ENCODE results near the gene TP53BP1. TPM values are rescaled to one million over a fixed set of nuclear protein-coding genes. Genes with fewer than 3 reads are reported as not detected.
"Not testable (repeated sequence)": the region's sequence is repeated elsewhere in the genome, so short reads cannot be mapped to it uniquely, and the experiment has no call there.

TP53BP1 gene
- total and polyA plus RNA-seq, 2 experiments from 2014 or later = 20.1 to 46.4 TPM

DNA sequence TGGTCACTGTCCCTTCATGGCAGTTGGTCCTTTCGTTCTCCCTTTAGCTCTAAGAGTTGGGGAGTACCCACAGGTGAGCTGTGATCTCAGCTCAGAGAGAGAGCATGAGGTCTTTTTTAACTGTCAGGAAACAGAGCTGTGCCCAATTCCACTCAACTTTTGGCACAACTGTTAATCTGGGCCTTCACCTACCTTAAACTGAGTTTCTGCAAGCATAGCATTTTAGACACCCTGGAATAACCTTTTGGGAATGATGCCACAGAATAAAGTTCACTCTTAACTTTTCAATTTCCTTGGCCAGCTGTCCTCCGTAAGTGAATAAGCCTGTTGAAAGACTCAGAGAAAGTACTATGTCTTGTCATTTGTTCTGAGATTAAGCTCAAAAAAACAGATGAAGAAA is 86.1 kb downstream of the TP53BP1 start:
- H3K36me3 ChIP-seq (ENCODE audit: low read depth) = peaks cover 59% of the 10 kb centered on the region
- H3F3A ChIP-seq (ENCODE audit: insufficient read depth) = peaks cover 19% of the 10 kb centered on the region
- peaks cover 11% of the 10 kb centered on the region for H3K4me1 ChIP-seq (ENCODE audit: insufficient read depth)
- H3K79me2 ChIP-seq (ENCODE audit: insufficient read depth) = no peaks in the 10 kb centered on the region
- no peaks in the 10 kb centered on the region for H3K27me3 ChIP-seq (replicated peaks; ENCODE audit: insufficient read depth)
- no peak overlapping the region for H3K4me3 ChIP-seq
- H3K9ac ChIP-seq = no peak overlapping the region
- 94 to 95% methylated on average over 2 of the region's 2 CpGs for WGBS, 2 experiments (ENCODE audit: low coverage in 1 of 2, low lambda C conversion rate in 2 of 2, missing lambda C conversion rate in 2 of 2)
- no peak for TF ChIP-seq EZH2phosphoT487 (IDR thresholded peaks at IDR 0.05; ENCODE audit: insufficient read depth, low read depth)
- TF ChIP-seq EZH2 (IDR thresholded peaks at IDR 0.05; ENCODE audit: insufficient read depth, poor library complexity, severe bottlenecking) = no peak
- H2AFZ ChIP-seq = no peak overlapping the region
- no peaks in the 10 kb centered on the region for H3K9me2 ChIP-seq (ENCODE audit: insufficient read depth)
- in situ Hi-C loops (cut with MboI) = no loop called here
- no peak overlapping the region for H3K4me2 ChIP-seq (ENCODE audit: unreplicated experiment)
- H3K27ac ChIP-seq = no peak overlapping the region
- no peaks in the 10 kb centered on the region for H3K9me3 ChIP-seq (ENCODE audit: low read depth)
- no peaks in the 10 kb centered on the region for H4K20me1 ChIP-seq (ENCODE audit: insufficient read depth)
- no peak for DNase-seq

DNA sequence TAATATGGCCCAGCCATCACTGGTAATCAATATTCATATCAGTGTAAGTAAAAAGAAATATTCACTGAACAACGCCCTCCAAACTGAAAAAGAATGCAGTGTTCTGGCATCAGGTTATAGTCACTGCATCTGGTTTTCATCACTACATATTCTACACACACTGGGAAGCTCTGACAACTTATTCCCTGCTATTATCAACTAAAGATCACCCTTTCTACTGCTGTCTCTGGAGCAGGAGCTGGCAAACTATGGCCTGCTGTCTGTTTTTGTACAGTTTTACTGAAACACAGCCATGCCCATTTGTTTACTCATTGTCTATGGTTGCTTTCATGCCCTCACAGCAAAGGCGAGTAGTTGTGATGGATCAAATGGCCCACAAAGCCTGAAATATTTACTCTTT is 86.8 kb downstream of the TP53BP1 start:
- Histone ChIP-seq H4K20me1 (ENCODE audit: insufficient read depth) (no peaks in the 10 kb centered on the region), H3F3A (ENCODE audit: insufficient read depth) (peaks cover 19% of the 10 kb centered on the region), H3K4me3 (no peak overlapping the region), H3K27ac (no peak overlapping the region), H3K4me2 (ENCODE audit: unreplicated experiment) (no peak overlapping the region), H3K9me2 (ENCODE audit: insufficient read depth) (no peaks in the 10 kb centered on the region), H3K36me3 (ENCODE audit: low read depth) (peaks cover 62% of the 10 kb centered on the region), H3K9me3 (ENCODE audit: low read depth) (no peaks in the 10 kb centered on the region), H3K4me1 (ENCODE audit: insufficient read depth) (peaks cover 7% of the 10 kb centered on the region), H3K79me2 (ENCODE audit: insufficient read depth) (no peaks in the 10 kb centered on the region), H3K9ac (no peak overlapping the region), H2AFZ (no peak overlapping the region), H3K27me3 (replicated peaks; ENCODE audit: insufficient read depth) (no peaks in the 10 kb centered on the region)
- DNase-seq = peak; percentile 17
- TF ChIP-seq EZH2 (IDR thresholded peaks at IDR 0.05; ENCODE audit: insufficient read depth, poor library complexity, severe bottlenecking) (no peak), EZH2phosphoT487 (IDR thresholded peaks at IDR 0.05; ENCODE audit: insufficient read depth, low read depth) (no peak)
- in situ Hi-C loops (cut with MboI) = no loop called here
- 22 to 25% methylated on average over 2 of the region's 2 CpGs for WGBS, 2 experiments (ENCODE audit: low coverage in 1 of 2, low lambda C conversion rate in 2 of 2, missing lambda C conversion rate in 2 of 2)

DNA sequence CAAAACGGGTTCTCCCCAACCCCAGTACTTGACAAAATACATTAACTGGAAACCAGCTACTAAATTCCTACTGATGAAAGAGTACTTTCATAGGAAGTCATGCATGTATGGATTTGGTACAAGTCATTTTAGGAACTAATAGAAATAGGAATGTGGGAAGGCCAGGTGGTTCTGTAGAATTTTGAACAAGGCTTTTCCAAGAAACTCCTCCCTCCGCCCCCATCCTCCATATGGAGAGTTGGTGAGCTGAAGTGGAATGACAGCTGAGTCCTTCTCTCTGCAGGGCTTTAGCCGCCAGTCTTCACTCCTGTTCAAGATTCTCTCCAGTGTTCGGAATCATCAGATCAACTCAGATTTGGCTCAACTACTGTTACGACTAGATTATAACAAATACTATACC is 88.8 kb downstream of the TP53BP1 start:
- no peaks in the 10 kb centered on the region for H3K27me3 ChIP-seq (replicated peaks; ENCODE audit: insufficient read depth)
- no peak overlapping the region for H3K4me2 ChIP-seq (ENCODE audit: unreplicated experiment)
- H3K9ac ChIP-seq = no peak overlapping the region
- peaks cover 51% of the 10 kb centered on the region for H3K36me3 ChIP-seq (ENCODE audit: low read depth)
- H3K27ac ChIP-seq = no peak overlapping the region
- 86 to 88% methylated on average over 5 of the region's 5 CpGs for WGBS, 2 experiments (ENCODE audit: low coverage in 1 of 2, low lambda C conversion rate in 2 of 2, missing lambda C conversion rate in 2 of 2)
- H3K9me2 ChIP-seq (ENCODE audit: insufficient read depth) = no peaks in the 10 kb centered on the region
- TF ChIP-seq EZH2phosphoT487 (IDR thresholded peaks at IDR 0.05; ENCODE audit: insufficient read depth, low read depth) (no peak), EZH2 (IDR thresholded peaks at IDR 0.05; ENCODE audit: insufficient read depth, poor library complexity, severe bottlenecking) (no peak)
- no peak for DNase-seq
- H3F3A ChIP-seq (ENCODE audit: insufficient read depth) = peaks cover 13% of the 10 kb centered on the region
- no peak overlapping the region for H2AFZ ChIP-seq
- no peaks in the 10 kb centered on the region for H3K4me1 ChIP-seq (ENCODE audit: insufficient read depth)
- H4K20me1 ChIP-seq (ENCODE audit: insufficient read depth) = no peaks in the 10 kb centered on the region
- in situ Hi-C loops (cut with MboI) = no loop called here
- no peaks in the 10 kb centered on the region for H3K79me2 ChIP-seq (ENCODE audit: insufficient read depth)
- no peaks in the 10 kb centered on the region for H3K9me3 ChIP-seq (ENCODE audit: low read depth)
- no peak overlapping the region for H3K4me3 ChIP-seq

DNA sequence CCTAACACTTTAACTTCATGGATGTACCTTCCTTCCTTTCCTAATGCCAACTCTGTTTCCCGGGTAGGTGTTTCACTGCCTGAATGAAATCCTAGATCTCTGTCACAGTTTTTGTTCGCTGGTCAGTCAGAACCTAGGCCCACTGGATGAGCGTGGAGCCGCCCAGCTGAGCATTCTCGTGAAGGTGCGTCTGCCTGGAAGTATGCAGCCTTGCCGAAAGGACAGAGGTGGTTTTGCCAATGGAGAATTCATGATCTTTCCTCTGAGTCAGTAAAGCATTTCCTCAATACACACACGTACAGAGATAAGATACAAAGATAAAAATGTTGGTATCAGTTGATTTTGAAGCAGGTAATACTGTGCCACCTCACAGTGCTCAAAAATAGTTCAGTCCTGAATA is 89.3 kb downstream of the TP53BP1 start:
- Histone ChIP-seq H3K9me3 (ENCODE audit: low read depth) (no peaks in the 10 kb centered on the region), H3K4me1 (ENCODE audit: insufficient read depth) (no peaks in the 10 kb centered on the region), H3K9me2 (ENCODE audit: insufficient read depth) (no peaks in the 10 kb centered on the region), H3K4me2 (ENCODE audit: unreplicated experiment) (no peak overlapping the region), H3K4me3 (no peak overlapping the region), H4K20me1 (ENCODE audit: insufficient read depth) (no peaks in the 10 kb centered on the region), H3K9ac (no peak overlapping the region), H2AFZ (no peak overlapping the region), H3K27ac (no peak overlapping the region), H3F3A (ENCODE audit: insufficient read depth) (peaks cover 13% of the 10 kb centered on the region), H3K27me3 (replicated peaks; ENCODE audit: insufficient read depth) (no peaks in the 10 kb centered on the region), H3K36me3 (ENCODE audit: low read depth) (peaks cover 46% of the 10 kb centered on the region), H3K79me2 (ENCODE audit: insufficient read depth) (no peaks in the 10 kb centered on the region)
- DNase-seq = no peak
- in situ Hi-C loops (cut with MboI) = no loop called here
- no peak for TF ChIP-seq EZH2 (IDR thresholded peaks at IDR 0.05; ENCODE audit: insufficient read depth, poor library complexity, severe bottlenecking)
- TF ChIP-seq EZH2phosphoT487 (IDR thresholded peaks at IDR 0.05; ENCODE audit: insufficient read depth, low read depth) = no peak
- 92 to 98% methylated on average over 8 of the region's 8 CpGs for WGBS, 2 experiments (ENCODE audit: low coverage in 1 of 2, low lambda C conversion rate in 2 of 2, missing lambda C conversion rate in 2 of 2)

DNA sequence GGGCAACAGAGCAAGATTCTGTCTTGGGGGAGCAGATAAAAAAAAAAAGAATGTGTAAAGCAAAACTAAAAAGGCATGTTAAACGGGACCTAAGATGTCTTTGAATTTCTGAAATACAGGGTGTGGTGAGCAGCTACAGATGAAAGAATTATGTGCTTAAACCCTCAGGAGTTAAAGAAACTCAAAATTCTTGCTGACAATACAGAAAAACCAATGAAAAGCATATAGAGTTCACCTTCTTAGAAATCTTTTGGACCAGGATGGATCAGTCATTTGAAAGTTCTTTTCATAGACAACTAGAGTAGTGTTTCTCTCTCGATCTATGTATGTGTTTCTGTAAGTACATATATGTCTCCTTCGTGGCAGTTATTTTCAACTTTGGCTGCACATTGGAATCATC is 90.7 kb downstream of the TP53BP1 start:
- in situ Hi-C loops (cut with MboI) = no loop called here
- Histone ChIP-seq H3F3A (ENCODE audit: insufficient read depth) (peaks cover 13% of the 10 kb centered on the region), H3K4me1 (ENCODE audit: insufficient read depth) (no peaks in the 10 kb centered on the region), H4K20me1 (ENCODE audit: insufficient read depth) (no peaks in the 10 kb centered on the region), H3K4me2 (ENCODE audit: unreplicated experiment) (no peak overlapping the region), H3K9me3 (ENCODE audit: low read depth) (no peaks in the 10 kb centered on the region), H3K36me3 (ENCODE audit: low read depth) (peaks cover 42% of the 10 kb centered on the region), H3K27ac (no peak overlapping the region), H3K9ac (no peak overlapping the region), H3K9me2 (ENCODE audit: insufficient read depth) (no peaks in the 10 kb centered on the region), H3K27me3 (replicated peaks; ENCODE audit: insufficient read depth) (no peaks in the 10 kb centered on the region), H2AFZ (no peak overlapping the region), H3K4me3 (no peak overlapping the region), H3K79me2 (ENCODE audit: insufficient read depth) (no peaks in the 10 kb centered on the region)
- TF ChIP-seq EZH2phosphoT487 (IDR thresholded peaks at IDR 0.05; ENCODE audit: insufficient read depth, low read depth) (no peak), EZH2 (IDR thresholded peaks at IDR 0.05; ENCODE audit: insufficient read depth, poor library complexity, severe bottlenecking) (no peak)
- DNase-seq = no peak
- WGBS, 2 experiments (ENCODE audit: low coverage in 1 of 2, low lambda C conversion rate in 2 of 2, missing lambda C conversion rate in 2 of 2) = 78 to 82% methylated on average over 3 of the region's 3 CpGs

DNA sequence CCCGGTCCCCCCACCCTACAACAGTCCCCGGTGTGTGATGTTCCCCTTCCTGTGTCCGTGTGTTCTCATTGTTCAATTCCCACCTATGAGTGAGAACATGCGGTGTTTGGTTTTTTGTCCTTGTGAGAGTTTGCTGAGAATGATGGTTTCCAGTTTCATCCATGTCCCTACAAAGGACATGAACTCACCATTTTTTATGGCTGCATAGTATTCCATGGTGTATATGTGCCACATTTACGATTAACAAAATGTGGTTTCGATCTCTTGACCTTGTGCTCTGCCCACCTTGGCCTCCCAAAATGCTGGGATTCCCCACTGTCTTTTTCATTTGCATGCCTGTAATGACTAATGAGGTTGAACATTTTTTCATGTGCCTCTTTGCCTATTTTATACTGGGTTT is 99.4 kb downstream of the TP53BP1 start:
- H2AFZ ChIP-seq; H3K27ac ChIP-seq; in situ Hi-C loops (cut with MboI); H3K9me3 ChIP-seq (ENCODE audit: low read depth); H3K4me3 ChIP-seq; H3K4me1 ChIP-seq (ENCODE audit: insufficient read depth); H3K9me2 ChIP-seq (ENCODE audit: insufficient read depth); H3F3A ChIP-seq (ENCODE audit: insufficient read depth); H3K27me3 ChIP-seq (replicated peaks; ENCODE audit: insufficient read depth); H4K20me1 ChIP-seq (ENCODE audit: insufficient read depth); H3K4me2 ChIP-seq (ENCODE audit: unreplicated experiment); DNase-seq; H3K9ac ChIP-seq; H3K79me2 ChIP-seq (ENCODE audit: insufficient read depth): not testable (repeated sequence)
- WGBS, 2 experiments (ENCODE audit: low coverage in 1 of 2, low lambda C conversion rate in 2 of 2, missing lambda C conversion rate in 2 of 2) = 93 to 99% methylated on average over 6 of the region's 6 CpGs
- peaks cover 11% of the 10 kb centered on the region; the same call in 1 of the 2 replicates for H3K36me3 ChIP-seq (ENCODE audit: low read depth)

Data from GM23248 (cell line).